Stomach smooth muscle (tissue), 2 donors: ENCODE results near the gene DPEP2.
"Not testable (repeated sequence)": the region's sequence is repeated elsewhere in the genome, so short reads cannot be mapped to it uniquely, and the experiment has no call there.

Experiments used
- H3K27ac ChIP-seq: one replicate; pipeline ENCODE4 v1.7.0; 2013; ENCODE audit warnings: mild to moderate bottlenecking, low read length, inconsistent platforms
- H3K27me3 ChIP-seq, 2 donors: one replicate each; pipeline ENCODE4 v1.7.0; 2013; ENCODE audit warnings: low read length in 2 of 2; ENCODE audit not compliant: insufficient read depth in 2 of 2, control insufficient read depth in 1 of 2
- H3K36me3 ChIP-seq, 2 donors: one replicate each; pipeline ENCODE4 v1.7.0; 2013; ENCODE audit warnings: low read length in 2 of 2; ENCODE audit not compliant: control insufficient read depth in 2 of 2, insufficient read depth in 2 of 2
- H3K4me1 ChIP-seq: one replicate; pipeline ENCODE4 v1.7.0; 2013; ENCODE audit warnings: low read length; ENCODE audit not compliant: control insufficient read depth, insufficient read depth
- H3K4me3 ChIP-seq, 2 donors: one replicate each; pipeline ENCODE4 v1.7.0; 2013; ENCODE audit warnings: low read length in 2 of 2
- H3K9ac ChIP-seq, 2 donors: one replicate each; pipeline ENCODE4 v1.7.0; 2013; ENCODE audit warnings: low read length in 2 of 2, mild to moderate bottlenecking in 1 of 2
- H3K9me3 ChIP-seq, 2 donors: one replicate each; pipeline ENCODE4 v1.7.0; 2013; ENCODE audit warnings: low read length in 2 of 2; ENCODE audit not compliant: control insufficient read depth in 2 of 2
- donor health status: healthy.
- donor health status: Pancreatic carcinoma.

Gene DPEP2

GRCh38 chr16:68028996-68029395 lies 29.7 kb upstream of the DPEP2 start:
- Histone ChIP-seq H3K4me1 (peaks cover 2% of the 10 kb centered on the region), H3K9ac (no peak overlapping the region), H3K4me3 (no peak overlapping the region), H3K9me3 (no peaks in the 10 kb centered on the region), H3K27me3 (no peaks in the 10 kb centered on the region), H3K36me3 (peaks cover 6 to 7% of the 10 kb centered on the region in 2 donors), H3K27ac (no peak overlapping the region)

- peaks cover 23% of the 10 kb centered on the region for H3K4me1 ChIP-seq
- H3K9ac ChIP-seq = peak within 1 kb of the TSS; percentile 88 to 100
- no peaks in the 10 kb centered on the region for H3K9me3 ChIP-seq
- peak within 1 kb of the TSS; percentile 80 for H3K27ac ChIP-seq
- H3K4me3 ChIP-seq = peak within 1 kb of the TSS; percentile 86 to 100
- H3K36me3 ChIP-seq = peaks cover 8 to 10% of the 10 kb centered on the region in 2 donors
- H3K27me3 ChIP-seq = no peaks in the 10 kb centered on the region
Measured at GRCh38 chr16:68022728-68023537, 23.6 kb upstream of the DPEP2 start, which contains the start of the genes DDX28 and DUS2. Gene DDX28, minus strand, starts transcription at chr16:68023232. Its CDS starts 30 bp downstream, at chr16:68023202. Gene DUS2, plus strand, starts transcription at chr16:68023284. Its CDS starts 14,740 bp downstream, at chr16:68038024.

DNA sequence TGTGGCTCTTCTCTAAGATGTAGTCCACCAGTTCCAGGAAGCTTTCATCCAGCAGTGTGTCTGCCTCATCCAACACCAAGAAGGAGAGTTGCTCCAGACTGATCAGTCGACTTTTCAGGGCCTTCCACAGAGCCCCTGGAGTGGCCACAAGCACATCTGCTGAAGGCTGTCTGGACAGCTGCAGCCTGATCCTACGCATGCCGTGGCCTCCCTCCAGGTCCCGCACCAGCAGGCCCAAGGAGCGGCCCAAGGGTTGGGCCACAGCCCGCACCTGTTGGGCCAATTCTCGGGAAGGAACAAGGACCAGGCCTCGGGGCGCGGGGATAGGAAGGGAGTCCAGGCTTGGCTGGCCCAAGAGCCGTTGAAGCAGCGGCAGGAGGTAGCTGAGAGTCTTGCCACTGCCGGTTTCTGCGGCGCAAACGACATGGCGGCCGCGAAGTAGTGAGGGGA lies 23.0 kb upstream of the DPEP2 start:
- H3K4me3 ChIP-seq = peak overlapping the region; percentile 86 to 100
- H3K36me3 ChIP-seq = peaks cover 6 to 7% of the 10 kb centered on the region in 2 donors
- H3K9me3 ChIP-seq = no peaks in the 10 kb centered on the region
- peak overlapping the region; percentile 80 for H3K27ac ChIP-seq
- no peaks in the 10 kb centered on the region for H3K27me3 ChIP-seq
- H3K9ac ChIP-seq = peak overlapping the region; percentile 88 to 100
- peaks cover 23% of the 10 kb centered on the region for H3K4me1 ChIP-seq

DNA sequence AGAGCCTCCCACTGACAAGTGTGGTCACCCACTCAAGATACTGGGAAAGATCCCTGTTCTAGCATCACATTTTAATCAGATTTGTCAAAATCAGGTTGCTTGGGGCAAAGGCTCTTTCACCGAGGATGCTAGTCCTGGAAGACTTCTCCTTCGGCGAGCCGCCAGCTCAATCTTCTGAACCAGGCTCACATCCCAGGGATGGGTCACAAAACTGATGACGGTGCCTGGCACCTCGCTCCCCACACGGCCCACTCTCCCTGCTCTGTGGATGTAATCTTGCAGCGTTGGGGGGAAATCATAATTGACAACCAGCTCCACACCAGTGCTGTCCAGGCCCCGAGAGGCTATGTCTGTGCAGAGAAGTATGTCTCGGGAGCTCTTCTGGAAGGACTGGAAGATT lies 22.2 kb upstream of the DPEP2 start:
- Histone ChIP-seq H3K4me3 (peak overlapping the region in 1 of 2 donors; percentile 100), H3K9me3 (no peaks in the 10 kb centered on the region), H3K9ac (peak overlapping the region in 1 of 2 donors; percentile 29), H3K4me1 (peaks cover 23% of the 10 kb centered on the region), H3K27ac (no peak overlapping the region), H3K27me3 (no peaks in the 10 kb centered on the region), H3K36me3 (peaks cover 3 to 4% of the 10 kb centered on the region in 2 donors)

- peaks cover 23% of the 10 kb centered on the region for H3K4me1 ChIP-seq
- no peaks in the 10 kb centered on the region for H3K9me3 ChIP-seq
Measured at GRCh38 chr16:68019167-68019680, 19.9 kb upstream of the DPEP2 start.

DNA sequence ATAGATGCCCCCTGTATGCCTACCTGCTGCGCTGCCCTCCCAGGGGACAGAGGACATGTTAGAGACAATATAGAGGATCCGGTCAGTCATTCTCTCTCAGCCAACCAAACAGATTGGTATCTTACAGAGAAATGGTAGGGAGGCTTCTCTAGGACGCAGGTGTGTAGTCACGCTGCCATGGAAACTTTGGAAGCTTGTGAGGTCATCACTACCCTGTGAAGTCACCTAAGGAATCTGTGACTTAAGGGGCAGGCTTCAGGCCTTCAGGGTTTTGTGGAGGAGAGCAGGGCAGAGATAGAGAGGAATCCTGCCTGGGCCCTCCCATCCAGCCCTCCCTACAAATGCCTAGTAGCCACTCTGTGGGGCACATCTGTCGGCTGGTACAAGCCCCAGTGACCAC lies 16.4 kb upstream of the DPEP2 start, which contains the start of gene DPEP2NB:
Gene DPEP2NB (minus strand): TSS at position 231 of the 400 bp plus-strand sequence. CDS start 141 bp downstream, at position 90.
- H3K4me3 ChIP-seq = no peak within 1 kb of the TSS
- H3K27me3 ChIP-seq = no peaks in the 10 kb centered on the region
- H3K9ac ChIP-seq = no peak within 1 kb of the TSS
- no peaks in the 10 kb centered on the region for H3K9me3 ChIP-seq
- H3K4me1 ChIP-seq = no peaks in the 10 kb centered on the region
- no peaks in the 10 kb centered on the region for H3K36me3 ChIP-seq
- H3K27ac ChIP-seq = no peak within 1 kb of the TSS

More at GRCh38 chr16:68019167-68019680, 19.9 kb upstream of the DPEP2 start:
- H3K27ac ChIP-seq = no peak overlapping the region
- H3K4me3 ChIP-seq = no peak overlapping the region
- H3K9ac ChIP-seq = no peak overlapping the region
- peaks cover 3 to 4% of the 10 kb centered on the region in 2 donors for H3K36me3 ChIP-seq
- no peaks in the 10 kb centered on the region for H3K27me3 ChIP-seq

DNA sequence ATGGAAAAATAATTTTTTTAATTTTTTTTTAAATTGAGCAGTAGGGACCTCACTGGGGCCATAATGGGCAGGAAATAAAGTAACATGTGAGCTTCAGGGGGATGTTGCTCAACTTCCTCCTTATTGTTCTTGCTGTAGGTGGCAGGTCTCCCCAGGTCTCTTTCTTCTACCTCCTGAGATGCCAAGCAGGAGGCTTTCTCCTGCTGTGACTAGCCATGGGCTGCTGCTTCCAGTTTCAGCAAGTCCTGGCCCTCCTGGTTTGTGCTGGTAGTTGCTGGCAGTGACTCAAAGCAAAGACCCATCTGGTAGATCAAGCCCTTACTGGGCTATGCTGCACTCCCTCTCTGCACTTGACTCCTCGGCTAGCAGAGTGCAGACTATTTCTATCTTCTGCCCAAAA lies 14.2 kb upstream of the DPEP2 start:
- Histone ChIP-seq H3K27me3 (no peaks in the 10 kb centered on the region), H3K36me3 (no peaks in the 10 kb centered on the region), H3K4me1 (no peaks in the 10 kb centered on the region), H3K9ac (no peak overlapping the region), H3K4me3 (no peak overlapping the region), H3K27ac (no peak overlapping the region), H3K9me3 (no peaks in the 10 kb centered on the region)

DNA sequence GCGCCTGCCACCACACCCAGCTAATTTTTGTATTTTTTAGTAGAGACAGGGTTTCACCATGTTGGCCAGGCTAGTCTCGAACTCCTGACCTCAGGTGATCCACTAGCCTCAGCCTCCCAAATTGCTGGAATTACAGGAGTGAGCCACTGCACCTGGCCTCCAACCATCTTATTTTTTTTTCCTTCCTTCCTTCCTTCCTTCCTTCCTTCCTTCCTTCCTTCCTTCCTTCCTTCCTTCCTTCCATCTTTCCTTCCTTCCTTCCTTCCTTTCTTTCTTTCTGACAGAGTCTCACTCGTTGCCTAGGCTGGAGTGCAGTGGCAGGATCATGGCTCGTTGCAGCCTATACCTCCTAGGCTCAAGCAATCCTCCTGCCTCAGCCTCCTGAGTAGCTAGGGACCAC lies 10.6 kb upstream of the DPEP2 start:
- H3K9me3 ChIP-seq, H3K9ac ChIP-seq, H3K4me1 ChIP-seq, H3K27me3 ChIP-seq, H3K4me3 ChIP-seq, H3K27ac ChIP-seq, H3K36me3 ChIP-seq: not testable (repeated sequence)

DNA sequence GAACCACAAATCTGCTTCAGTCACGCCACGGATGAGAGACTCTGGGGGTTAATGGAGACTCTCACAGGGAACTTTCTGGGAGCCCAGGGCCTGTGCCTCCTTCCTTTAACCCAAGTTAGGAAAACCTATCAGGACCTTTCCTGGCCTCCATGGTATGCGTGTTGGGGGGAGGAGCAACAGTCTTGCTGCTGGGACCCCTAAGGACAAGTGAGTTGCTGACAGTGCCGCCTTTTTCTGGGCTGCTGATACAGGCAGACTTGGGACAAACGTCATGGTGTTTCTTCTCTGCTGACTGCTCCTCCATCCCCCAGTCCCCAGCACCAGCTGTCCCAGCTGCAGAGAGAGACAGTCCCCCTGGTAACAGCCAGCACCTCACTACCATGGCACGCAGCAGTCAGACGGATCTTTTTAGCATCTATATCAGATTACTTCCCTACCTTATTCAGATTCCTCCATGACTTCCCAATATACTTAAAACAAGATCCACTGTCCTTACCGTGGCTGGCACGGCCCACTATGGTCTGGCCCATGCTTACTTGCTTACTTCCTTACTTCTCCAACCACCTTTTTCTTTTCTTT lies 10.0 kb upstream of the DPEP2 start:
- H3K27me3 ChIP-seq = no peaks in the 10 kb centered on the region
- no peaks in the 10 kb centered on the region for H3K4me1 ChIP-seq
- no peak overlapping the region for H3K4me3 ChIP-seq
- H3K27ac ChIP-seq = no peak overlapping the region
- no peak overlapping the region for H3K9ac ChIP-seq
- H3K9me3 ChIP-seq = no peaks in the 10 kb centered on the region
- no peaks in the 10 kb centered on the region for H3K36me3 ChIP-seq

- Histone ChIP-seq H3K36me3 (no peaks in the 10 kb centered on the region), H3K4me3 (no peak overlapping the region), H3K4me1 (no peaks in the 10 kb centered on the region), H3K27me3 (no peaks in the 10 kb centered on the region), H3K9ac (no peak overlapping the region), H3K27ac (no peak overlapping the region), H3K9me3 (no peaks in the 10 kb centered on the region)
Measured at GRCh38 chr16:68005786-68006286, 6.6 kb upstream of the DPEP2 start.
